Epithelial cell of proximal tubule (primary cell): ENCODE results near the gene ARID5A. TPM values are rescaled to one million over a fixed set of nuclear protein-coding genes. Genes with fewer than 3 reads are reported as not detected.

ENCODE experiments used
- DNase-seq: peaks from one replicate; pipeline ENCODE4 v3.0.0-alpha.2; 2011; ENCODE audit warnings: low read depth
- H3K4me3 ChIP-seq: 2 replicates; pipeline ENCODE4 v1.5.1; 2011; ENCODE audit warnings: low read depth, mild to moderate bottlenecking, low read length
- CTCF ChIP-seq: conservative IDR thresholded peaks from 2 replicates; pipeline ENCODE4 v1.5.1; 2012; ENCODE audit warnings: low read depth, mild to moderate bottlenecking, low read length
- total RNA-seq: library from RNA; depleted of rRNA; stranded (reverse); fragments of >200 nt; gene quantifications from 2 replicates; pipeline ENCODE4 v1.2.3, GENCODE V29; 2015

ARID5A gene
- total RNA-seq, 1 donor from 2014 or later, result 20.8 TPM

- peak overlapping the region; percentile 58 for H3K4me3 ChIP-seq
- DNase-seq, result no peak
- TF ChIP-seq CTCF, result peak; percentile 27
Measured at GRCh38 chr2:96527286-96528005, 9.1 kb upstream of the ARID5A start.

DNA sequence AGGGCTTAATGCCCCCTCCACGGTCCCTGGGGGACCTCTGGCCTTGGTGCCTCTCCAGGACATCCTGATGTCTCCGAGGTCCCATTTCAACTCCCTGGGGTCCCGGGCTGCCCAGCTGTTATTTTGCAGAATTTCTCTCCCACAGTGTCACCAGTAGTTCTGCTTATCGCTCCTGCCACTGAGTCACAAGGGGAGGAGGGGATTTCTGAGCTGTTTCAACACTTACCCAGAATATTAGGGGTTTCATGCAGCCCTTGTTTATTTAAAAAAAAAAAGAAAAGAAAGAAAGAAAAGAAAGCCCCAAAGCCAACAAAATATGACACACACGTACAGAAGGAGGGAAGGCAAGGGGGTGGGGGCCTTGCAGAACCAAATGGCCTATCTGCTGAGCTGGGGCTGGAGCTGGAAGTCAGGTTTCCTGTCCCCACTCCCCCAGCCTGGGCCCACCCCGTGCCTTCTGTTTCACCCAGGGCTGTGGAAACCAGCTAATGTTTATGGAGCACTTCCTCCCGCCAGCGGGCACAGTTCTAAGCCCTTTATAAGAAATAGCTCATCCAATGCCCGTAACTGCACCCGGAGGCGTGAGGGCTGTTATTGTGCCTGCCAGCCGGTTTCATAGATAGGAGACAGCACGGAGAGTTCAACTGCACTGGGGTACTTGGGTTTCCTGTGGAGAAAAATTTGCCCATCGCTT lies 8.4 kb upstream of the ARID5A start:
- no peak for TF ChIP-seq CTCF
- no peak for DNase-seq
- peak overlapping the region; percentile 58 for H3K4me3 ChIP-seq

DNA sequence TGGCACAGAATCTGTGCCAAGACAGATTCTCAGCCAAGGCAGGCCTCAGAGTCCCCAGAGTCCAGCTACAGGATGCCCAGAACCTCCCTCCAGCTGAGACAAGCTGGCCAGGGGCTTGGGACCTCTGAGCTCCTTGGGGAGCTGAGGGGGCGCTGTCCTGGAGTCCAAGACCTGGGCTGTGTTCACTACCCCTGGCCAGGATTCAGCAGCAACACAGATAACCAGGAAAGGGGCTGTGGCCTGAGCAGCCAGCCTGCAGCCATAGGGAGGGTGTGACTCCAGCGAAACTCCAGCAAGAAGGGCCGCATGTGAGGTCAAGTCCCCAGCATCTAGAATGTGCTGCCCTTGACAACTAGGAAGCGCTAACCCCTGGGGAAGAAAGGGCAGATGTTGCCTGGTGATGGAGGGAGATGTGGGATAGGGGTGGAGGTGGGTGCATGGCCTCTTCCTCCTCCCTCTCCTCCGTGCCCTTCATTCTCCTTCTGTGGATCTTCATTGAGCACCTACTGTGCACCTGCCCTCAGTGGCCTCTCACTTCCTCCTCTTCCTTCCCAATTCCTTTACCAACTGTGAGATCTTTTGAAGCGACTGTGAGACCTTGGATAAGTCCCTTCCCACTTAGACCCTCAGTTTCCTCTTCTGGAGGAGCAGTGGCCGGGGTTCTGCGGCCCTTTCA lies 7.7 kb upstream of the ARID5A start:
- DNase-seq, result no peak
- no peak overlapping the region for H3K4me3 ChIP-seq
- no peak for TF ChIP-seq CTCF

GRCh38 chr2:96529376-96530143 lies 7.0 kb upstream of the ARID5A start:
- no peak for TF ChIP-seq CTCF
- no peak for DNase-seq
- no peak overlapping the region for H3K4me3 ChIP-seq

- no peak overlapping the region for H3K4me3 ChIP-seq
- no peak for TF ChIP-seq CTCF
- DNase-seq, result no peak
Measured at GRCh38 chr2:96530144-96530430, 6.5 kb upstream of the ARID5A start.

- H3K4me3 ChIP-seq, result no peak overlapping the region
- DNase-seq, result no peak
- TF ChIP-seq CTCF, result no peak
Measured at GRCh38 chr2:96530474-96531357, 5.8 kb upstream of the ARID5A start.
